Trophoblast cell (in vitro differentiated cells and primary cell): ENCODE measurements around the gene GFI1.

Experiments used
- DNase-seq, 2 donors: peaks; one replicate each; pipeline ENCODE4 v3.0.0-alpha.2; 2016
- H2AFZ ChIP-seq: 2 replicates; pipeline ENCODE4 v1.6.1; 2013; ENCODE audit warnings: low read length, moderate library complexity, mild to moderate bottlenecking; ENCODE audit not compliant: insufficient read depth, poor library complexity
- H2AK5ac ChIP-seq: 2 replicates; pipeline ENCODE4 v1.6.1; 2013; ENCODE audit warnings: mild to moderate bottlenecking, low read length
- H2BK120ac ChIP-seq: 2 replicates; pipeline ENCODE4 v1.6.1; 2013; ENCODE audit warnings: low read length, mild to moderate bottlenecking, moderate library complexity; ENCODE audit not compliant: insufficient read depth, poor library complexity
- H2BK12ac ChIP-seq: 2 replicates; pipeline ENCODE4 v1.6.1; 2013; ENCODE audit warnings: mild to moderate bottlenecking, low read length, moderate library complexity
- H2BK5ac ChIP-seq: 2 replicates; pipeline ENCODE4 v1.6.1; 2013; ENCODE audit warnings: low read length, low read depth, moderate library complexity, mild to moderate bottlenecking; ENCODE audit not compliant: poor library complexity
- H3K14ac ChIP-seq: 2 replicates; pipeline ENCODE4 v1.6.1; 2013; ENCODE audit warnings: mild to moderate bottlenecking, low read length
- H3K18ac ChIP-seq: 2 replicates; pipeline ENCODE4 v1.6.1; 2013; ENCODE audit warnings: mild to moderate bottlenecking, low read length
- H3K23ac ChIP-seq: 2 replicates; pipeline ENCODE4 v1.6.1; 2013; ENCODE audit warnings: low read length
- H3K27ac ChIP-seq: 2 replicates; pipeline ENCODE4 v1.5.1; 2013; ENCODE audit warnings: low read depth, mild to moderate bottlenecking, inconsistent platforms, low read length, moderate library complexity
- H3K27me3 ChIP-seq: 2 replicates; pipeline ENCODE4 v1.6.1; 2013; ENCODE audit warnings: inconsistent platforms, mild to moderate bottlenecking, low read length, moderate library complexity; ENCODE audit not compliant: insufficient read depth
- H3K36me3 ChIP-seq, 2 experiments: 1 replicate in 1 of 2; 2 replicates in 1 of 2; pipeline ENCODE4 v1.6.1; 2013; ENCODE audit warnings: low read length in 2 of 2, mild to moderate bottlenecking in 2 of 2, moderate library complexity in 1 of 2; ENCODE audit not compliant: insufficient read depth in 2 of 2, control insufficient read depth in 1 of 2
- H3K4ac ChIP-seq: 2 replicates; pipeline ENCODE4 v1.6.1; 2013; ENCODE audit warnings: low read depth, mild to moderate bottlenecking, low read length, moderate library complexity
- H3K4me1 ChIP-seq, 2 experiments: 1 replicate in 1 of 2; 2 replicates in 1 of 2; pipeline ENCODE4 v1.6.1; 2013; ENCODE audit warnings: low read length in 2 of 2, mild to moderate bottlenecking in 2 of 2, moderate library complexity in 1 of 2; ENCODE audit not compliant: insufficient read depth in 2 of 2, control insufficient read depth in 1 of 2
- H3K4me2 ChIP-seq: 2 replicates; pipeline ENCODE4 v1.6.1; 2013; ENCODE audit warnings: inconsistent platforms, mild to moderate bottlenecking, low read length, moderate library complexity
- H3K4me3 ChIP-seq: 2 replicates; pipeline ENCODE4 v1.5.1; 2013; ENCODE audit warnings: mild to moderate bottlenecking, low read depth, low read length, inconsistent platforms
- H3K79me1 ChIP-seq: one replicate; pipeline ENCODE4 v1.6.1; 2013; ENCODE audit warnings: low read length
- H3K79me2 ChIP-seq: 2 replicates; pipeline ENCODE4 v1.6.1; 2013; ENCODE audit warnings: low read length, mild to moderate bottlenecking; ENCODE audit not compliant: control insufficient read depth, insufficient read depth, poor library complexity
- H3K9ac ChIP-seq: 2 replicates; pipeline ENCODE4 v1.6.1; 2013; ENCODE audit warnings: mild to moderate bottlenecking, low read length
- H3K9me3 ChIP-seq: 2 replicates; pipeline ENCODE4 v1.6.1; 2013; ENCODE audit warnings: low read depth, mild to moderate bottlenecking, control low read depth, inconsistent platforms, low read length; ENCODE audit not compliant: insufficient read depth
- H4K12ac ChIP-seq: 2 replicates; pipeline ENCODE4 v1.6.1; 2013; ENCODE audit warnings: low read depth, mild to moderate bottlenecking, low read length, moderate library complexity
- H4K8ac ChIP-seq: 2 replicates; pipeline ENCODE4 v1.6.1; 2013; ENCODE audit warnings: low read depth, mild to moderate bottlenecking, low read length, moderate library complexity
- H4K91ac ChIP-seq: one replicate; pipeline ENCODE4 v1.6.1; 2013; ENCODE audit warnings: low read depth, mild to moderate bottlenecking, low read length, moderate library complexity
- WGBS: extraction: QIAGEN DNeasy Blood & Tissue Kit; methylation state at CpG from one replicate; pipeline ENCODE4 v1.1.7; 2013; ENCODE audit warnings: missing lambda C conversion rate; ENCODE audit not compliant: insufficient read length, insufficient coverage; ENCODE audit errors: extremely low coverage; 5-methylcytosine and 5-hydroxymethylcytosine counted together

Gene GFI1

GRCh38 chr1:92480813-92481598 lies 5.7 kb downstream of the GFI1 start:
- no peak overlapping the region for H2BK12ac ChIP-seq
- H3K4me1 ChIP-seq: peaks cover 36 to 49% of the 10 kb centered on the region in 2 experiments
- no peaks in the 10 kb centered on the region for H3K79me2 ChIP-seq
- no CpG with 5 or more reads among the region's 65 CpGs for WGBS
- H3K4ac ChIP-seq: no peak overlapping the region
- peak overlapping the region; percentile 61 for H3K4me2 ChIP-seq
- no peak overlapping the region for H4K91ac ChIP-seq
- H3K9ac ChIP-seq: no peak overlapping the region
- no peak overlapping the region for H4K12ac ChIP-seq
- no peak overlapping the region for H3K4me3 ChIP-seq
- H3K27me3 ChIP-seq: peaks cover 75% of the 10 kb centered on the region
- no peak for DNase-seq
- no peak overlapping the region for H3K14ac ChIP-seq
- H3K79me1 ChIP-seq: no peaks in the 10 kb centered on the region
- H2AFZ ChIP-seq: no peak overlapping the region
- H3K18ac ChIP-seq: no peak overlapping the region
- H4K8ac ChIP-seq: no peak overlapping the region
- no peak overlapping the region for H3K27ac ChIP-seq
- H3K36me3 ChIP-seq: no peaks in the 10 kb centered on the region
- H3K23ac ChIP-seq: no peak overlapping the region
- H2BK5ac ChIP-seq: no peak overlapping the region
- peaks cover 8% of the 10 kb centered on the region for H3K9me3 ChIP-seq
- no peak overlapping the region for H2BK120ac ChIP-seq
- no peak overlapping the region for H2AK5ac ChIP-seq

DNA sequence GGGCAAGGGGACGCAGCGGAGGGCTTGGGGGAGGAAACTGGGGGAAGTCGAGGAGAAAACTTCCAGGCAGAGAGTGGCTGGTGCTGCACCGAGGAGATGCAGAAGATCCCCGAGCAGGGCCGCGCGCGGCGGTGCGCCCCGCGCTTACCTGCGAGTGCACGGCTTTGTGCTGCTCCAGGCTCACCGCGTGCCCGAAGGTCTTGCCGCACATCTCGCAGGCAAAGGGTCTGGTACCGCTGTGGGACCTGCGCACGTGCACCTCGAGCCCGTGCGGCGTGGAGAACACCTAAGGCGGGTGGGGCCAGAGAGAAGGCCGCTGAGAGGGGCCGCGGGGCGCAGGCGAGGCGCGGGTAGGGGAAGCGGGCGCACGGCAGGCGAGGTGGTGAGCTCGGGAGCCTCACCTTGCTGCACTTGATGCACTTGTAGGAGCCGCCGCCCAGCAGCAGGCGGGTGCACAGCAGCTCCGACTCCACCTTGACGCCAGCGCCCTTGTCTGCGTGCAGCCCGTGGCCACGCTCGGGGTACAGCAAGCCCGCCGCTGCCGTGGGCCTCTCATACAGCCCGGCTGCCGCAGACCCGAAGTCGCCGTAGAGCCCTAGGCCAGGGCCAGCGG lies 6.4 kb downstream of the GFI1 start:
- Histone ChIP-seq H3K27ac (no peak overlapping the region), H2BK12ac (no peak overlapping the region), H2AFZ (no peak overlapping the region)

DNA sequence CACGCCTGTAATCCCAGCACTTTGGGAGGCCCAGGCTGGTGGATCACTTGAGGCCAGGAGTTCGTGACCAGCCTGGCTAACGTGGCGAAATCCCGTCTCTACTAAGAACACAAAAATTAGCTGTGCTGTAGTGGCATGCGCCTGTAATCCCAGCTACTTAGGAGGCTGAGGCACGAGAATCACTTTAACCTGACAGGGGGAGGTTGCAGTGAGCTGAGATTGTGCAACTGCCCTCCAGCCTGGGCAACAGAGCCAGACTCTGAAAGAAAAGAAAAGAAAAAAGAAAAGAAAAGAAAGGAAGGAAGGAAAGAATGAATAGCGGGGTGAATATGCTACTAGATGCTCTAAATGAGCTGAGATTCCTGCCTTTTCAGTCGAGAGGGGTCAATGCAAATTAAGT lies 7.1 kb downstream of the GFI1 start:
- H4K8ac ChIP-seq: no peak overlapping the region
- H3K4me2 ChIP-seq: no peak overlapping the region
- no peaks in the 10 kb centered on the region for H3K79me1 ChIP-seq
- H3K14ac ChIP-seq: no peak overlapping the region
- H3K9ac ChIP-seq: no peak overlapping the region
- H3K79me2 ChIP-seq: no peaks in the 10 kb centered on the region
- no peak overlapping the region for H2BK5ac ChIP-seq
- H3K27me3 ChIP-seq: peaks cover 60% of the 10 kb centered on the region
- H3K36me3 ChIP-seq: no peaks in the 10 kb centered on the region
- DNase-seq: no peak
- no CpG with 5 or more reads among the region's 9 CpGs for WGBS
- H2AK5ac ChIP-seq: no peak overlapping the region
- H2BK12ac ChIP-seq: no peak overlapping the region
- no peak overlapping the region for H4K91ac ChIP-seq
- H2BK120ac ChIP-seq: no peak overlapping the region
- H3K18ac ChIP-seq: no peak overlapping the region
- peaks cover 22 to 36% of the 10 kb centered on the region in 2 experiments for H3K4me1 ChIP-seq
- no peak overlapping the region for H4K12ac ChIP-seq
- H3K4me3 ChIP-seq: no peak overlapping the region
- no peak overlapping the region for H3K27ac ChIP-seq
- H3K23ac ChIP-seq: no peak overlapping the region
- no peak overlapping the region for H3K4ac ChIP-seq
- H3K9me3 ChIP-seq: peaks cover 10% of the 10 kb centered on the region
- H2AFZ ChIP-seq: no peak overlapping the region

More for the DNA sequence above, 6.4 kb downstream of the GFI1 start:
- Histone ChIP-seq H3K27me3 (peaks cover 68% of the 10 kb centered on the region), H3K14ac (no peak overlapping the region), H3K4me2 (peak overlapping the region; percentile 61), H4K91ac (no peak overlapping the region), H3K36me3 (no peaks in the 10 kb centered on the region), H4K8ac (no peak overlapping the region), H2BK5ac (no peak overlapping the region), H2BK120ac (no peak overlapping the region), H3K9me3 (peaks cover 10% of the 10 kb centered on the region), H3K4me3 (no peak overlapping the region), H3K23ac (no peak overlapping the region), H3K4me1 (peaks cover 29 to 43% of the 10 kb centered on the region in 2 experiments), H3K9ac (no peak overlapping the region), H3K4ac (no peak overlapping the region), H4K12ac (no peak overlapping the region), H3K79me2 (no peaks in the 10 kb centered on the region), H2AK5ac (no peak overlapping the region), H3K79me1 (no peaks in the 10 kb centered on the region), H3K18ac (no peak overlapping the region)
- no CpG with 5 or more reads among the region's 59 CpGs for WGBS
- no peak for DNase-seq

- WGBS: no CpG with 5 or more reads among the region's 3 CpGs
- no peak overlapping the region for H2AFZ ChIP-seq
- no peak overlapping the region for H3K4ac ChIP-seq
- no peak overlapping the region for H2AK5ac ChIP-seq
- H3K18ac ChIP-seq: no peak overlapping the region
- H3K4me3 ChIP-seq: no peak overlapping the region
- no peak overlapping the region for H3K27ac ChIP-seq
- no peak overlapping the region for H2BK5ac ChIP-seq
- no peak overlapping the region for H3K23ac ChIP-seq
- peak in 1 of 2 donors; percentile 33 for DNase-seq
- no peak overlapping the region for H4K12ac ChIP-seq
- H3K79me1 ChIP-seq: no peaks in the 10 kb centered on the region
- H2BK12ac ChIP-seq: no peak overlapping the region
- H3K14ac ChIP-seq: no peak overlapping the region
- peaks cover 10% of the 10 kb centered on the region for H3K9me3 ChIP-seq
- H3K9ac ChIP-seq: no peak overlapping the region
- H2BK120ac ChIP-seq: no peak overlapping the region
- peaks cover 16 to 29% of the 10 kb centered on the region in 2 experiments for H3K4me1 ChIP-seq
- peaks cover 49% of the 10 kb centered on the region for H3K27me3 ChIP-seq
- no peak overlapping the region for H4K8ac ChIP-seq
- no peaks in the 10 kb centered on the region for H3K36me3 ChIP-seq
- no peak overlapping the region for H4K91ac ChIP-seq
- H3K4me2 ChIP-seq: no peak overlapping the region
- no peaks in the 10 kb centered on the region for H3K79me2 ChIP-seq
These were observed 8.3 kb downstream of the GFI1 start for GRCh38 chr1:92478393-92478792.
